ENCODE results near the gene KIAA1217. TPM values are rescaled to one million over a fixed set of nuclear protein-coding genes. Genes with fewer than 3 reads are reported as not detected.

Gene KIAA1217
- polyA plus RNA-seq, 2 of the 4 experiments (the other 2 are of a cell fraction) = 1.5 to 2.7 TPM

DNA sequence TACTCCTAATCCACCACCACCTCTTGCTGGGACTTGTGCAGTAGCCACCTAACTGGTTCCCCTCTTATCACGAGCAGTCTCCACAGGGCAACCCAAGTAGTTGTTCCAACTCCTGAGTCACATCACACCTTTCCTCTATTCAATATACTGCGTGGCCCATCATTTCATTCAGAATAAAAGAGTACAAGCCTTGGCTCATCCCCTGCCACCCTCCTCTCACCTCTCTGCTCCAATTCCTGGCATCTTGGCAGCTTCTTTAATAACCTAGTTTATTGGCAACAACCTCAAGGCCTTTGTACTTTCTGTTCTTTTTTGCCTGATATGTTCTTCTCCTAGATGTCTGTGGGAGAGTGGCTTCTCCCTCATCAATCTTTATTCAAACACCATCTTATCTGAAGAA lies 199.4 kb downstream of the KIAA1217 start (continued):
- TF ChIP-seq, protein P1, sequence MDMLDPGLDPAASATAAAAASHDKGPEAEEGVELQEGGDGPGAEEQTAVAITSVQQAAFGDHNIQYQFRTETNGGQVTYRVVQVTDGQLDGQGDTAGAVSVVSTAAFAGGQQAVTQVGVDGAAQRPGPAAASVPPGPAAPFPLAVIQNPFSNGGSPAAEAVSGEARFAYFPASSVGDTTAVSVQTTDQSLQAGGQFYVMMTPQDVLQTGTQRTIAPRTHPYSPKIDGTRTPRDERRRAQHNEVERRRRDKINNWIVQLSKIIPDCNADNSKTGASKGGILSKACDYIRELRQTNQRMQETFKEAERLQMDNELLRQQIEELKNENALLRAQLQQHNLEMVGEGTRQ (IDR thresholded peaks at IDR 0.05) = no peak
- no peak for TF ChIP-seq EP300 (IDR thresholded peaks at IDR 0.05)
- TF ChIP-seq, protein P2, sequence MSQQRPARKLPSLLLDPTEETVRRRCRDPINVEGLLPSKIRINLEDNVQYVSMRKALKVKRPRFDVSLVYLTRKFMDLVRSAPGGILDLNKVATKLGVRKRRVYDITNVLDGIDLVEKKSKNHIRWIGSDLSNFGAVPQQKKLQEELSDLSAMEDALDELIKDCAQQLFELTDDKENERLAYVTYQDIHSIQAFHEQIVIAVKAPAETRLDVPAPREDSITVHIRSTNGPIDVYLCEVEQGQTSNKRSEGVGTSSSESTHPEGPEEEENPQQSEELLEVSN (IDR thresholded peaks at IDR 0.05; ENCODE audit: borderline replicate concordance, low read depth) = no peak
- no peak for TF ChIP-seq ZC3H11A (IDR thresholded peaks at IDR 0.05)
- no peak for TF ChIP-seq JUNB (IDR thresholded peaks at IDR 0.05)

DNA sequence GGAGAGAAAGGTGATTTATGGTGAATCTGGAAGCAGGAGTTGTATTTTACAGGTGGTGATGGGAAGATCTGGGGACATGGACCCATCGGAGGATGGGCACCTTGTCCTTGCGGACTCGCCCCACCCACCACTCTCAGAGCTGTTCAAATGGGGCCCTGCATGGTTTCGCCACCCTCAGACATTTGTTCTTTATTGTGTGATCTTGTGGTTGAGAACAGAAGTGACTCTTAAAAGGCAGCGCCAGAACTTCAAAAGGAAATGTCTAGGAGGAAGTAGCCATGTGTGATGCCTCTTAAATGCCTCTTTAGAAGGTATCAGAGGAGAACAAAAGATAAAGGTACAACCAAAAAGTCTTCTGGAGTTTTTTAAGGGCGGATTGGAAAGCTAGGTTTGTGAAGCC lies 205.7 kb downstream of the KIAA1217 start:
- ChIA-PET POLR2A (no interaction called here), CTCF (interaction anchor here (1.6 kb wide), 2 partner anchors 9 to 31 kb away, joined by 4 to 5 read pairs; no protein-coding TSS in a partner anchor)
- Histone ChIP-seq H3K9me3 (no peaks in the 10 kb centered on the region; the same call in 2 of the 3 replicates), H3K4me1 (no peaks in the 10 kb centered on the region), H3K4me2 (no peak overlapping the region), H3K27ac (no peak overlapping the region), H3K4me3 (no peak overlapping the region)
- FAIRE-seq = no peak
- TF ChIP-seq ESRRA (IDR thresholded peaks at IDR 0.05; ENCODE audit: borderline replicate concordance, low read length) (no peak), TP53 (CRISPR knock-in tag; IDR thresholded peaks at IDR 0.05) (no peak), HDAC2 (IDR thresholded peaks at IDR 0.05) (no peak), POLR2AphosphoS2 (conservative IDR thresholded peaks at IDR 0.05; ENCODE audit: low read length) (no peak), MAZ (IDR thresholded peaks at IDR 0.05; ENCODE audit: borderline replicate concordance, low read depth, low read length) (no peak), CHD2 (IDR thresholded peaks at IDR 0.05; ENCODE audit: low read length, partially characterized antibody) (no peak), RAD21 (conservative IDR thresholded peaks at IDR 0.05 in 1 of 2, IDR thresholded peaks at IDR 0.05 in 1 of 2) (no peak), CBX2 (IDR thresholded peaks at IDR 0.05; ENCODE audit: borderline replicate concordance, low read depth) (no peak)
- TF ChIP-seq, protein P2 (IDR thresholded peaks at IDR 0.05; ENCODE audit: borderline replicate concordance, low read depth) = no peak
- TF ChIP-seq, protein P3, sequence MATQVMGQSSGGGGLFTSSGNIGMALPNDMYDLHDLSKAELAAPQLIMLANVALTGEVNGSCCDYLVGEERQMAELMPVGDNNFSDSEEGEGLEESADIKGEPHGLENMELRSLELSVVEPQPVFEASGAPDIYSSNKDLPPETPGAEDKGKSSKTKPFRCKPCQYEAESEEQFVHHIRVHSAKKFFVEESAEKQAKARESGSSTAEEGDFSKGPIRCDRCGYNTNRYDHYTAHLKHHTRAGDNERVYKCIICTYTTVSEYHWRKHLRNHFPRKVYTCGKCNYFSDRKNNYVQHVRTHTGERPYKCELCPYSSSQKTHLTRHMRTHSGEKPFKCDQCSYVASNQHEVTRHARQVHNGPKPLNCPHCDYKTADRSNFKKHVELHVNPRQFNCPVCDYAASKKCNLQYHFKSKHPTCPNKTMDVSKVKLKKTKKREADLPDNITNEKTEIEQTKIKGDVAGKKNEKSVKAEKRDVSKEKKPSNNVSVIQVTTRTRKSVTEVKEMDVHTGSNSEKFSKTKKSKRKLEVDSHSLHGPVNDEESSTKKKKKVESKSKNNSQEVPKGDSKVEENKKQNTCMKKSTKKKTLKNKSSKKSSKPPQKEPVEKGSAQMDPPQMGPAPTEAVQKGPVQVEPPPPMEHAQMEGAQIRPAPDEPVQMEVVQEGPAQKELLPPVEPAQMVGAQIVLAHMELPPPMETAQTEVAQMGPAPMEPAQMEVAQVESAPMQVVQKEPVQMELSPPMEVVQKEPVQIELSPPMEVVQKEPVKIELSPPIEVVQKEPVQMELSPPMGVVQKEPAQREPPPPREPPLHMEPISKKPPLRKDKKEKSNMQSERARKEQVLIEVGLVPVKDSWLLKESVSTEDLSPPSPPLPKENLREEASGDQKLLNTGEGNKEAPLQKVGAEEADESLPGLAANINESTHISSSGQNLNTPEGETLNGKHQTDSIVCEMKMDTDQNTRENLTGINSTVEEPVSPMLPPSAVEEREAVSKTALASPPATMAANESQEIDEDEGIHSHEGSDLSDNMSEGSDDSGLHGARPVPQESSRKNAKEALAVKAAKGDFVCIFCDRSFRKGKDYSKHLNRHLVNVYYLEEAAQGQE (IDR thresholded peaks at IDR 0.05) = no peak
- TF ChIP-seq, protein P4, sequence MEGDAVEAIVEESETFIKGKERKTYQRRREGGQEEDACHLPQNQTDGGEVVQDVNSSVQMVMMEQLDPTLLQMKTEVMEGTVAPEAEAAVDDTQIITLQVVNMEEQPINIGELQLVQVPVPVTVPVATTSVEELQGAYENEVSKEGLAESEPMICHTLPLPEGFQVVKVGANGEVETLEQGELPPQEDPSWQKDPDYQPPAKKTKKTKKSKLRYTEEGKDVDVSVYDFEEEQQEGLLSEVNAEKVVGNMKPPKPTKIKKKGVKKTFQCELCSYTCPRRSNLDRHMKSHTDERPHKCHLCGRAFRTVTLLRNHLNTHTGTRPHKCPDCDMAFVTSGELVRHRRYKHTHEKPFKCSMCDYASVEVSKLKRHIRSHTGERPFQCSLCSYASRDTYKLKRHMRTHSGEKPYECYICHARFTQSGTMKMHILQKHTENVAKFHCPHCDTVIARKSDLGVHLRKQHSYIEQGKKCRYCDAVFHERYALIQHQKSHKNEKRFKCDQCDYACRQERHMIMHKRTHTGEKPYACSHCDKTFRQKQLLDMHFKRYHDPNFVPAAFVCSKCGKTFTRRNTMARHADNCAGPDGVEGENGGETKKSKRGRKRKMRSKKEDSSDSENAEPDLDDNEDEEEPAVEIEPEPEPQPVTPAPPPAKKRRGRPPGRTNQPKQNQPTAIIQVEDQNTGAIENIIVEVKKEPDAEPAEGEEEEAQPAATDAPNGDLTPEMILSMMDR (IDR thresholded peaks at IDR 0.05) = no peak
- TF ChIP-seq, protein P5, sequence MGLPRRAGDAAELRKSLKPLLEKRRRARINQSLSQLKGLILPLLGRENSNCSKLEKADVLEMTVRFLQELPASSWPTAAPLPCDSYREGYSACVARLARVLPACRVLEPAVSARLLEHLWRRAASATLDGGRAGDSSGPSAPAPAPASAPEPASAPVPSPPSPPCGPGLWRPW (IDR thresholded peaks at IDR 0.05) = no peak
- TF ChIP-seq, protein P6, sequence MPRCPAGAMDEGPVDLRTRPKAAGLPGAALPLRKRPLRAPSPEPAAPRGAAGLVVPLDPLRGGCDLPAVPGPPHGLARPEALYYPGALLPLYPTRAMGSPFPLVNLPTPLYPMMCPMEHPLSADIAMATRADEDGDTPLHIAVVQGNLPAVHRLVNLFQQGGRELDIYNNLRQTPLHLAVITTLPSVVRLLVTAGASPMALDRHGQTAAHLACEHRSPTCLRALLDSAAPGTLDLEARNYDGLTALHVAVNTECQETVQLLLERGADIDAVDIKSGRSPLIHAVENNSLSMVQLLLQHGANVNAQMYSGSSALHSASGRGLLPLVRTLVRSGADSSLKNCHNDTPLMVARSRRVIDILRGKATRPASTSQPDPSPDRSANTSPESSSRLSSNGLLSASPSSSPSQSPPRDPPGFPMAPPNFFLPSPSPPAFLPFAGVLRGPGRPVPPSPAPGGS (IDR thresholded peaks at IDR 0.05) = no peak
- 35% methylated on average over 6 of the region's 6 CpGs for WGBS (ENCODE audit: missing lambda C conversion rate)
- no peak for ATAC-seq
- no peak for DNase-seq (ENCODE audit: low read depth in 1 of 2, low spot score in 1 of 2)
